ENCODE results near the gene NPAP1. TPM values are rescaled to one million over a fixed set of nuclear protein-coding genes. Genes with fewer than 3 reads are reported as not detected.
"Not testable (repeated sequence)": the region's sequence is repeated elsewhere in the genome, so short reads cannot be mapped to it uniquely, and the experiment has no call there.

The NPAP1 gene
- total RNA-seq: not detected

- TF ChIP-seq POLR2AphosphoS5 (IDR thresholded peaks at IDR 0.05) (no peak), EP300 (IDR thresholded peaks at IDR 0.05) (no peak), CTCF (IDR thresholded peaks at IDR 0.05) (no peak), POLR2A (IDR thresholded peaks at IDR 0.05) (no peak)
- DNase-seq (ENCODE audit: low spot score in 2 of 2): no peak
- WGBS: 96% methylated on average over 42 of the region's 62 CpGs
These were observed at the start of gene NPAP1 for GRCh38 chr15:24675332-24676144. Gene NPAP1, plus strand, starts transcription at chr15:24675775. Its CDS starts 93 bp downstream, at chr15:24675868.

GRCh38 chr15:24627443-24627842, 48.1 kb upstream of the NPAP1 start:
- 70% methylated on average over 3 of the region's 3 CpGs for WGBS
- H3K27ac ChIP-seq: no peak overlapping the region
- H3K27me3 ChIP-seq: no peaks in the 10 kb centered on the region
- peaks cover 11% of the 10 kb centered on the region for H3K9me3 ChIP-seq
- no peak for DNase-seq (ENCODE audit: low spot score in 2 of 2)
- H3K36me3 ChIP-seq: no peaks in the 10 kb centered on the region
- H3K4me1 ChIP-seq: no peaks in the 10 kb centered on the region
- TF ChIP-seq POLR2AphosphoS5 (IDR thresholded peaks at IDR 0.05) (no peak), EP300 (IDR thresholded peaks at IDR 0.05) (no peak), POLR2A (IDR thresholded peaks at IDR 0.05) (no peak), CTCF (IDR thresholded peaks at IDR 0.05) (no peak)
- H3K4me3 ChIP-seq: no peak overlapping the region

More at GRCh38 chr15:24675332-24676144, at the start of gene NPAP1:
- Histone ChIP-seq H3K9me3 (peaks cover 20% of the 10 kb centered on the region), H3K27ac (no peak within 1 kb of the TSS), H3K36me3 (no peaks in the 10 kb centered on the region), H3K4me3 (no peak within 1 kb of the TSS), H3K4me1 (no peaks in the 10 kb centered on the region), H3K27me3 (no peaks in the 10 kb centered on the region)

- Histone ChIP-seq H3K4me3 (no peak overlapping the region), H3K4me1 (no peaks in the 10 kb centered on the region), H3K27ac (no peak overlapping the region), H3K9me3 (peaks cover 15% of the 10 kb centered on the region), H3K36me3 (no peaks in the 10 kb centered on the region), H3K27me3 (no peaks in the 10 kb centered on the region)
- no peak for TF ChIP-seq EP300 (IDR thresholded peaks at IDR 0.05)
- no peak for TF ChIP-seq POLR2A (IDR thresholded peaks at IDR 0.05)
- no peak for TF ChIP-seq POLR2AphosphoS5 (IDR thresholded peaks at IDR 0.05)
- 76% methylated on average over 4 of the region's 4 CpGs for WGBS
- DNase-seq (ENCODE audit: low spot score in 2 of 2): no peak
These were observed 42.5 kb upstream of the NPAP1 start for GRCh38 chr15:24633082-24633481.

GRCh38 chr15:24639412-24639811, 36.2 kb upstream of the NPAP1 start:
- not testable (repeated sequence) for DNase-seq (ENCODE audit: low spot score in 2 of 2); H3K36me3 ChIP-seq; H3K27ac ChIP-seq; H3K4me1 ChIP-seq; H3K27me3 ChIP-seq; H3K4me3 ChIP-seq
- peaks cover 17% of the 10 kb centered on the region for H3K9me3 ChIP-seq
- 86% methylated on average over 11 of the region's 11 CpGs for WGBS

- no peak for DNase-seq (ENCODE audit: low spot score in 2 of 2)
- Histone ChIP-seq H3K9me3 (peaks cover 13% of the 10 kb centered on the region), H3K4me1 (no peaks in the 10 kb centered on the region), H3K4me3 (no peak overlapping the region), H3K36me3 (no peaks in the 10 kb centered on the region), H3K27me3 (no peaks in the 10 kb centered on the region), H3K27ac (no peak overlapping the region)
- no peak for TF ChIP-seq POLR2AphosphoS5 (IDR thresholded peaks at IDR 0.05)
- TF ChIP-seq CTCF (IDR thresholded peaks at IDR 0.05): no peak
- no peak for TF ChIP-seq POLR2A (IDR thresholded peaks at IDR 0.05)
- no peak for TF ChIP-seq EP300 (IDR thresholded peaks at IDR 0.05)
- WGBS: 79% methylated on average over 3 of the region's 3 CpGs
These were observed 29.9 kb upstream of the NPAP1 start for GRCh38 chr15:24645627-24646026.

- no peak for DNase-seq (ENCODE audit: low spot score in 2 of 2)
- H3K4me1 ChIP-seq: no peaks in the 10 kb centered on the region
- whole genome bisulfite sequencing: 58% methylated on average over 7 of the region's 7 CpGs
- H3K36me3 ChIP-seq: no peaks in the 10 kb centered on the region
- H3K27me3 ChIP-seq: no peaks in the 10 kb centered on the region
- TF ChIP-seq POLR2A (IDR thresholded peaks at IDR 0.05) (no peak), EP300 (IDR thresholded peaks at IDR 0.05) (no peak), POLR2AphosphoS5 (IDR thresholded peaks at IDR 0.05) (no peak), CTCF (IDR thresholded peaks at IDR 0.05) (no peak)
- no peak overlapping the region for H3K27ac ChIP-seq
- H3K4me3 ChIP-seq: no peak overlapping the region
- H3K9me3 ChIP-seq: no peaks in the 10 kb centered on the region
These were observed 16.0 kb upstream of the NPAP1 start for GRCh38 chr15:24659622-24660021.

Data from suprapubic skin (tissue), 4 donors.